HG03135 (cell line): ENCODE data around the gene HCFC2.

Source experiments
- ATAC-seq: cut with Tn5 transposase; IDR thresholded peaks from one replicate; pipeline ENCODE4 v1.9.1; 2021; ENCODE audit warnings: mild to moderate bottlenecking, moderate library complexity; ENCODE audit not compliant: unreplicated experiment

Gene HCFC2

GRCh38 chr12:104056419-104056972 is 7.8 kb upstream of the HCFC2 start:
- no peak for ATAC-seq

GRCh38 chr12:104057771-104058197 is 6.5 kb upstream of the HCFC2 start:
- ATAC-seq, result no peak

- ATAC-seq, result no peak
Measured at GRCh38 chr12:104058802-104059201, 5.5 kb upstream of the HCFC2 start.

GRCh38 chr12:104059963-104060362 is 4.4 kb upstream of the HCFC2 start:
- no peak for ATAC-seq

- ATAC-seq, result no peak
Measured at GRCh38 chr12:104060791-104061190, 3.5 kb upstream of the HCFC2 start.

GRCh38 chr12:104063712-104064030 is 660 bp upstream of the HCFC2 start:
- ATAC-seq, result peak; percentile 38

GRCh38 chr12:104064842-104065427 is 604 bp downstream of the HCFC2 start:
- ATAC-seq, result peak; percentile 5

GRCh38 chr12:104072099-104072498 is 7.8 kb downstream of the HCFC2 start:
- ATAC-seq, result no peak

GRCh38 chr12:104073699-104074098 is 9.4 kb downstream of the HCFC2 start:
- ATAC-seq, result no peak

- ATAC-seq, result no peak
Measured at GRCh38 chr12:104079024-104079423, 14.7 kb downstream of the HCFC2 start.

GRCh38 chr12:104080764-104081163 is 16.4 kb downstream of the HCFC2 start:
- ATAC-seq, result no peak

- peak; percentile 81 for ATAC-seq
Measured at GRCh38 chr12:104083769-104084475, 19.6 kb downstream of the HCFC2 start.

GRCh38 chr12:104090685-104091084 is 26.4 kb downstream of the HCFC2 start:
- ATAC-seq, result no peak

- ATAC-seq, result no peak
Measured at GRCh38 chr12:104091136-104091535, 26.8 kb downstream of the HCFC2 start.

GRCh38 chr12:104094284-104094683 is 30.0 kb downstream of the HCFC2 start:
- ATAC-seq, result no peak

GRCh38 chr12:104095289-104095688 is 31.0 kb downstream of the HCFC2 start:
- ATAC-seq, result no peak

GRCh38 chr12:104097954-104098353 is 33.6 kb downstream of the HCFC2 start:
- ATAC-seq, result no peak

GRCh38 chr12:104105461-104105860 is 41.1 kb downstream of the HCFC2 start:
- no peak for ATAC-seq

- no peak for ATAC-seq
Measured at GRCh38 chr12:104106965-104107364, 42.6 kb downstream of the HCFC2 start.

GRCh38 chr12:104108755-104109445 is 44.6 kb downstream of the HCFC2 start:
- ATAC-seq, result no peak

GRCh38 chr12:104109446-104110271 is 45.3 kb downstream of the HCFC2 start:
- ATAC-seq, result no peak
